ENCODE data around the gene GOLGA3. TPM values are rescaled to one million over a fixed set of nuclear protein-coding genes. Genes with fewer than 3 reads are reported as not detected.
"Not testable (repeated sequence)": the region's sequence is repeated elsewhere in the genome, so short reads cannot be mapped to it uniquely, and the experiment has no call there.

GOLGA3 gene
- total RNA-seq (2014; rRNA removed; shearing (Covaris generic); ENCODE audit: low replicate concordance) = 14.9 and 32.7 TPM in 2 replicates

DNA sequence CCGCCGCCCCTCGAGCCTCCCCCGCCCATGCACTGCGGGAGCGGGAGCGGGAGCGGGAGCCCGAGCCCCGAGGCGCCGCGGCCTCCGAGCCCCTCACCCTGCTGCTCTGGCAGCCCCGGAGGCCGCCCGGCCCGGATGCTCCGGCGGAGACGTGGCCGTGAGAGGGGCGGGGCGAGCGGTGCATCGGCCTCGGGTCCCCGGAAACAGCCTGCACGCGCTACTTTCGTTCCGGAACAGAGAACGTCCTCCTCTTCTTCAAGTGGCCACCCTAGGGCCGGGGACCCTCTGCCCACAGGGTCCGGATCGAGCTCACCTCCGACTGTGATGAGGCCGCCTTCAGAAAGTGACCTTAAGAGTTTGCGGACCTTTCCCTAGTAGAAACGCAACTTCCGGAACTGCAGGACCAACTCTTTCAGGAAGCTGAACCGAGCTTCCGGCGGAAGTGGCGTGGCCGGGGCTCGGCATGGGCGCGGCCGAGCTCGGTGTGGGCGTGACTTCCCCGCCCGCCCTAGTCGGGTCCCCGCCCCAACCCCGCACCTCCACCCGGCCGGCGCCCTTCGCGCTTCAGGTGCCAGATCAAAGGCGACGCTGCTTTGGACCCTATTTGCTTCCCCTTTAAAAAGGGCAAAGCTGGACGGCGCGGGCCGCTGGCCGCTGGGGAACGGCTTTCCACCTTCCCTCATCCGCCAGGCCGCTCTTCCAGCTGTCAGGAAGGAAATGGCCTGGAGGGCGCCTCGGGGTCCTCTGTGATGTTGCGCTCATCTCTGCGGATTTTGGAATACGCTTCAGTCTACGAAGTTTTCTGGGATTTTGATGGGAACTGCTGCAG, at the start of gene GOLGA3:
Gene GOLGA3 (minus strand): TSS at position 164 of the 829 bp plus-strand sequence. CDS start 6,741 bp downstream, outside the sequence.
- H3K4me3 ChIP-seq (ENCODE audit: low read length) = peak within 1 kb of the TSS; percentile 99
- peaks cover 17% of the 10 kb centered on the region for H3K4me1 ChIP-seq (ENCODE audit: low read length)
- no peaks in the 10 kb centered on the region for H3K9me2 ChIP-seq (replicated peaks; ENCODE audit: insufficient read depth, low read length)
- H2AFZ ChIP-seq (ENCODE audit: low read length) = peak within 1 kb of the TSS; percentile 99
- peaks cover 17% of the 10 kb centered on the region for H3K36me3 ChIP-seq (ENCODE audit: insufficient read depth, low read length)
- peaks cover 10% of the 10 kb centered on the region for H3K9me3 ChIP-seq (ENCODE audit: low read length)
- DNase-seq = peak; percentile 98
- H3K79me2 ChIP-seq (ENCODE audit: low read length) = peaks cover 44% of the 10 kb centered on the region
- peaks cover 9% of the 10 kb centered on the region for H4K20me1 ChIP-seq (ENCODE audit: insufficient read depth, low read depth, low read length)
- peak within 1 kb of the TSS; percentile 97 for H3K4me2 ChIP-seq (ENCODE audit: low read depth, low read length, poor library complexity, severe bottlenecking)
- peak within 1 kb of the TSS; percentile 76 for H3K27ac ChIP-seq (ENCODE audit: low read length)
- H3K9ac ChIP-seq (ENCODE audit: low read length) = peak within 1 kb of the TSS; percentile 95
- no peaks in the 10 kb centered on the region for H3K27me3 ChIP-seq (ENCODE audit: low read length)

GRCh38 chr12:132874620-132875019, 46.0 kb upstream of the GOLGA3 start:
- not testable (repeated sequence) for H3K9ac ChIP-seq (ENCODE audit: low read length); H3K79me2 ChIP-seq (ENCODE audit: low read length); DNase-seq; H4K20me1 ChIP-seq (ENCODE audit: insufficient read depth, low read depth, low read length); H3K36me3 ChIP-seq (ENCODE audit: insufficient read depth, low read length); H2AFZ ChIP-seq (ENCODE audit: low read length); H3K9me2 ChIP-seq (replicated peaks; ENCODE audit: insufficient read depth, low read length); H3K27me3 ChIP-seq (ENCODE audit: low read length); H3K4me2 ChIP-seq (ENCODE audit: low read depth, low read length, poor library complexity, severe bottlenecking); H3K9me3 ChIP-seq (ENCODE audit: low read length); H3K4me3 ChIP-seq (ENCODE audit: low read length); H3K27ac ChIP-seq (ENCODE audit: low read length); H3K4me1 ChIP-seq (ENCODE audit: low read length)

DNA sequence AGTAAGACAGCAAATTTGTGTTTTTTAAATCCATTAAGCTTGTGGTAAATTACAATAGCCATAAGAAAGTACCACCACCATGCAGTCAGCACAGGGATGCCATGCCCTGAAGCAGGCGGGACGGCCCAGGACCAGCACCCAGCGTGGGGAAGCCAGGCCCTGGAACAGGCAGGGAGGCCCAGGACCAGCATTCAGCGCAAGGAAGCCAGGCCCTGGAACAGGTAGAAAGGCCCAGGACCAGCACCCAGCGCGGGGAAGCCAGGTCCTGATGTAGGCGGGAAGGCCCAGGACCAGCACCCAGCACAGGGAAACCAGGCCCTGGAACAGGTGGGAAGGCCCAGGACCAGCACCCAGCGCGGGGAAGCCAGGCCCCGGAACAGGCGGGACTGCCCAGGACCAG, 45.5 kb upstream of the GOLGA3 start:
- Histone ChIP-seq H3K36me3 (ENCODE audit: insufficient read depth, low read length) (no peaks in the 10 kb centered on the region), H3K9ac (ENCODE audit: low read length) (no peak overlapping the region), H3K79me2 (ENCODE audit: low read length) (no peaks in the 10 kb centered on the region), H3K27me3 (ENCODE audit: low read length) (no peaks in the 10 kb centered on the region), H3K27ac (ENCODE audit: low read length) (no peak overlapping the region), H2AFZ (ENCODE audit: low read length) (no peak overlapping the region), H3K4me3 (ENCODE audit: low read length) (no peak overlapping the region), H3K9me3 (ENCODE audit: low read length) (no peaks in the 10 kb centered on the region), H3K4me2 (ENCODE audit: low read depth, low read length, poor library complexity, severe bottlenecking) (no peak overlapping the region), H4K20me1 (ENCODE audit: insufficient read depth, low read depth, low read length) (no peaks in the 10 kb centered on the region), H3K4me1 (ENCODE audit: low read length) (no peaks in the 10 kb centered on the region), H3K9me2 (replicated peaks; ENCODE audit: insufficient read depth, low read length) (no peaks in the 10 kb centered on the region)
- DNase-seq = no peak

DNA sequence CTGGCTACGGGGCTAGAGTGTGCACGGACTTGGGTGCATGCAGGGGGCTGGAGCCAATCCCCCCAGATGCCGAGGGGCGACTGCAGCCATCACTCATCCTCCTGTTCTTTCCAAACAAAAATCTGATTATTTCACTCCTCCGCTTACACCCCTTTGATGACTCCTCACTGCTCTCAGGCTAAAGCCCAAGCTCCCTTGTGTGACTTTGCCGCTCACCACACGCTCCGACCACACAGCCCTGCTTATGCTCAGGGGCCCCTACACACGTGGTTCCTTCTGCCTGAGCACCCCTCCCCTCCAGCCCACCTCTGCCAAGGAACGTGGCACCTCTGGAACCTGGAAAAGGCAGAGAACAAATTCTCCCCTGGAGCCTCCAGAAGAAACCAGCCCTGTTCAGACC, 45.1 kb upstream of the GOLGA3 start:
- H3K4me1 ChIP-seq (ENCODE audit: low read length) = no peaks in the 10 kb centered on the region
- H3K4me3 ChIP-seq (ENCODE audit: low read length) = no peak overlapping the region
- DNase-seq = no peak
- H4K20me1 ChIP-seq (ENCODE audit: insufficient read depth, low read depth, low read length) = no peaks in the 10 kb centered on the region
- H3K9ac ChIP-seq (ENCODE audit: low read length) = no peak overlapping the region
- H3K27me3 ChIP-seq (ENCODE audit: low read length) = no peaks in the 10 kb centered on the region
- H3K27ac ChIP-seq (ENCODE audit: low read length) = no peak overlapping the region
- H3K9me3 ChIP-seq (ENCODE audit: low read length) = no peaks in the 10 kb centered on the region
- no peaks in the 10 kb centered on the region for H3K79me2 ChIP-seq (ENCODE audit: low read length)
- H3K36me3 ChIP-seq (ENCODE audit: insufficient read depth, low read length) = no peaks in the 10 kb centered on the region
- no peak overlapping the region for H3K4me2 ChIP-seq (ENCODE audit: low read depth, low read length, poor library complexity, severe bottlenecking)
- no peaks in the 10 kb centered on the region for H3K9me2 ChIP-seq (replicated peaks; ENCODE audit: insufficient read depth, low read length)
- H2AFZ ChIP-seq (ENCODE audit: low read length) = no peak overlapping the region

- Histone ChIP-seq H3K4me2 (ENCODE audit: low read depth, low read length, poor library complexity, severe bottlenecking) (no peak overlapping the region), H2AFZ (ENCODE audit: low read length) (no peak overlapping the region), H3K36me3 (ENCODE audit: insufficient read depth, low read length) (no peaks in the 10 kb centered on the region), H3K9ac (ENCODE audit: low read length) (no peak overlapping the region), H3K4me1 (ENCODE audit: low read length) (no peaks in the 10 kb centered on the region), H4K20me1 (ENCODE audit: insufficient read depth, low read depth, low read length) (no peaks in the 10 kb centered on the region), H3K4me3 (ENCODE audit: low read length) (no peak overlapping the region), H3K9me3 (ENCODE audit: low read length) (no peaks in the 10 kb centered on the region), H3K9me2 (replicated peaks; ENCODE audit: insufficient read depth, low read length) (no peaks in the 10 kb centered on the region), H3K27ac (ENCODE audit: low read length) (no peak overlapping the region), H3K79me2 (ENCODE audit: low read length) (no peaks in the 10 kb centered on the region), H3K27me3 (ENCODE audit: low read length) (no peaks in the 10 kb centered on the region)
- DNase-seq = no peak
Measured at GRCh38 chr12:132872975-132873421, 44.3 kb upstream of the GOLGA3 start.

DNA sequence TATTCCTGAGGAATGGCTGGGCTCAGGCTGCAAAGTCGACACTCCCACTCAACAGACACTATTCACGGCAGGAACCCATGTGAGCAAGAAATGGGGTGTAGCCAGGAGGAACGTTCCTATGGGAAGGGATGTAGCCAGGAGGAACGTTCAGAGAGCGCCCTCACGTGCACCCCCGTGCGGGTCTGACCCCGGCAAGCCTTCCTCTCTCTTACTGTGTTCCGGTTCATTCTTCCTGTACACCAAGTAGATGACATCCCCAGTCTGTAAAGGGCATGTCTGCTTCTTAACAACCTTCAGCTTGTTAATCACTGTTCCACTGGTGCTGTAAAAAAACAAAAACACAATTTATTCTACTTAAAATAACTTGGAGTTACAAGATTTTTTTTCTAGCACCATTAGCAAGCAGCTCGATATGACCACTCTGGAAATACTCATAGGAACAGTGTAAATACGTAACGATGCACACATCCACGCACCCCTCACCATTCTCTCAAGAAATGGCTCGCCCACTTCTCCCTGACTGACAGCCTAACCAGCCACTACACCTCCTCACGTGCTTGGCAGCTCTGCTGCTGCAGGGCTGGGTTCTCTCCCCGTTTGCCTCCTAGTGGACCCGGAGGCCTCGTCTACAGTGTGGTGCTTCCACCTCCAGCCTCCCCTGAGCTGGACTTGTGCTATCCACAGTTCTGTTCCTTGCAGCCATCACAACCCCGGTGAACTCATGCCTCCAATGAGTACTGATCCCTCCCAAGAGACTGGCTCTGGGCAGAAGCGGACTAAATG, 43.6 kb upstream of the GOLGA3 start:
- no peak for DNase-seq
- Histone ChIP-seq H3K4me3 (ENCODE audit: low read length) (no peak overlapping the region), H3K4me2 (ENCODE audit: low read depth, low read length, poor library complexity, severe bottlenecking) (no peak overlapping the region), H3K27ac (ENCODE audit: low read length) (no peak overlapping the region), H3K4me1 (ENCODE audit: low read length) (no peaks in the 10 kb centered on the region), H3K79me2 (ENCODE audit: low read length) (no peaks in the 10 kb centered on the region), H4K20me1 (ENCODE audit: insufficient read depth, low read depth, low read length) (no peaks in the 10 kb centered on the region), H3K9me3 (ENCODE audit: low read length) (0 out of 2 replicates have a peak, but pooled peaks cover 3% of the 10 kb centered on the region), H3K27me3 (ENCODE audit: low read length) (no peaks in the 10 kb centered on the region), H2AFZ (ENCODE audit: low read length) (no peak overlapping the region), H3K36me3 (ENCODE audit: insufficient read depth, low read length) (no peaks in the 10 kb centered on the region), H3K9me2 (replicated peaks; ENCODE audit: insufficient read depth, low read length) (no peaks in the 10 kb centered on the region), H3K9ac (ENCODE audit: low read length) (no peak overlapping the region)

- Histone ChIP-seq H3K9me2 (replicated peaks; ENCODE audit: insufficient read depth, low read length) (no peaks in the 10 kb centered on the region), H3K27me3 (ENCODE audit: low read length) (no peaks in the 10 kb centered on the region), H3K4me1 (ENCODE audit: low read length) (no peaks in the 10 kb centered on the region), H3K79me2 (ENCODE audit: low read length) (no peaks in the 10 kb centered on the region), H3K9ac (ENCODE audit: low read length) (no peak overlapping the region), H3K4me2 (ENCODE audit: low read depth, low read length, poor library complexity, severe bottlenecking) (no peak overlapping the region), H3K27ac (ENCODE audit: low read length) (no peak overlapping the region), H3K36me3 (ENCODE audit: insufficient read depth, low read length) (0 out of 2 replicates have a peak, but pooled peaks cover 4% of the 10 kb centered on the region), H3K4me3 (ENCODE audit: low read length) (no peak overlapping the region), H4K20me1 (ENCODE audit: insufficient read depth, low read depth, low read length) (no peaks in the 10 kb centered on the region), H3K9me3 (ENCODE audit: low read length) (peaks cover 3% of the 10 kb centered on the region; the same call in 1 of the 2 replicates), H2AFZ (ENCODE audit: low read length) (no peak overlapping the region)
- no peak for DNase-seq
Measured at GRCh38 chr12:132869551-132869950, 40.9 kb upstream of the GOLGA3 start.

DNA sequence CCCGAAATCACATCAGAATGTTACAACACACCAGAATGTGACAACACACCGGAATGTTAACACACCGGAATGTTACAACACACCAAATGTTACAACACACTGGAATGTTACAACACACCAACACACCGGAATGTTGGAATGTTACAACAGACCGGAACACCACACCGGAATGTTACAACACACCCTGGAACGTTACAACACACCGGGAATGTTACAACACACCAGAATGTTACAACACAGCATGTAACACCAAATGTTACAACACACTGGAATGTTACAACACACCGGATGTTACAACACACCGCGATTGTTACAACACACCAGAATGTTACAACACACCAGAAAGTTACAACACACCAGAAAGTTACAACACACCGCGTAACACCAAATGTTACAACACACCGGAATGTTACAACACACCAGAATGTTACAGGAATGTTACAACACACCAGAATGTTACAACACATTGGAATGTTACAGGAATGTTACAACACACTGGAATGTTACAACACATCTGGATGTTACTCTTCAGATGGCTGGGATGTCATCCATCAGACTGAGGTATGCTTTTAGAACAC, 37.7 kb upstream of the GOLGA3 start:
- Histone ChIP-seq H4K20me1 (ENCODE audit: insufficient read depth, low read depth, low read length) (no peaks in the 10 kb centered on the region), H3K79me2 (ENCODE audit: low read length) (no peaks in the 10 kb centered on the region), H3K27me3 (ENCODE audit: low read length) (no peaks in the 10 kb centered on the region), H3K9ac (ENCODE audit: low read length) (no peak overlapping the region), H2AFZ (ENCODE audit: low read length) (no peak overlapping the region), H3K4me1 (ENCODE audit: low read length) (no peaks in the 10 kb centered on the region), H3K9me2 (replicated peaks; ENCODE audit: insufficient read depth, low read length) (no peaks in the 10 kb centered on the region), H3K4me3 (ENCODE audit: low read length) (no peak overlapping the region), H3K27ac (ENCODE audit: low read length) (no peak overlapping the region), H3K9me3 (ENCODE audit: low read length) (peaks cover 3% of the 10 kb centered on the region; the same call in 1 of the 2 replicates), H3K36me3 (ENCODE audit: insufficient read depth, low read length) (0 out of 2 replicates have a peak, but pooled peaks cover 4% of the 10 kb centered on the region), H3K4me2 (ENCODE audit: low read depth, low read length, poor library complexity, severe bottlenecking) (no peak overlapping the region)
- DNase-seq = no peak
